ENCODE data around the gene HOXD8. TPM values are rescaled to one million over a fixed set of nuclear protein-coding genes. Genes with fewer than 3 reads are reported as not detected.

HOXD8 gene
- total and polyA plus RNA-seq, 10 of the 15 experiments (the other 5 are each of a cell fraction or from before 2014, with no cell fraction given) = not detected

DNA sequence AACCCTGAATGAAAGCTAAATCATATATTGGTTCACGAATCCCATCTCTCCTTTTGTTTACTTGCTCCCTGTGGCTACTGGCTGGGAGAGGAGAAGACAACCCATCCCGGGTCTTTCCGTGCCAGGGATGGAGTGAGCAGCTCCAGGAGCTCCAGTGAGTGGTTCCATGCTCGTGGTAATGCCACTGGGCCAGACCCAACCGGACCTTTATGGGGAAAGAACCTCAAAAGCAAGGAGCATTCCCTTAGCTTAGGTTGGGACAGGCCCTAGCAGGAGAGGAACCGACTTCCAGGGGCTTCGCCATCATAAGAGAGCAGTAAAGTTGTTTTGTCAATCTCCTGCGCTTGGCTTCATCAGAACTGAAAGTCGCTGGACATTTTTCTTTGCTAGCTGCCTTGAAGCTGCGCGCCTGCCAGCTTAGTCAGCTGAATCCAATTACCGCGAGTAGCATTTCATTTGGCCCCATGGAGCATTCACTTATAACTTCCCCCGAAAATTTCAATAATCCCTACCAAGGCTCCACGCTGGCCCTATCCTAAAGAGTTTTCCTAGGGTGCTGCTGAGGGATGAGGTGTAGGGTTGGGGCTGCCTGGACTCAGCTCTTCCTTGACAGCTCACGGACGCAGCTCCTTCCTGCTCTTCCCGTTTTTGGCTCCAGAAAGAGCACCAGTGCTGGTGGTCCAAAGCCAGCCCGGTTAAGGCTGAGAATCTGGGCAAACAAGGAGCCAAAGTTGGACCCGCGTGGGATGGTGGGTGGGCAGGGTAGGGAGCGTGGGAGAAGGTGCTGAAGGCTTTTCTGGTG lies 32.5 kb downstream of the HOXD8 start:
- Histone ChIP-seq H3K27me3 (replicated peaks in 1 of 2; ENCODE audit: control insufficient read depth in 2 of 2, insufficient read depth in 2 of 2, low read length in 1 of 2) (peaks cover 19 to 34% of the 10 kb centered on the region in 2 experiments), H3K27ac (ENCODE audit: control insufficient read depth, insufficient read depth) (no peak overlapping the region), H3K9me3 (replicated peaks; ENCODE audit: control insufficient read depth, insufficient read depth, low read length) (peaks cover 2% of the 10 kb centered on the region; the same call in 2 of the 3 replicates), H3K79me2 (ENCODE audit: control insufficient read depth, insufficient read depth, low read length) (no peaks in the 10 kb centered on the region), H3K4me1 (ENCODE audit: control insufficient read depth, insufficient read depth, low read length) (no peaks in the 10 kb centered on the region), H3K9ac (ENCODE audit: control insufficient read depth, insufficient read depth, low read length) (no peak overlapping the region), H3K36me3 (ENCODE audit: control insufficient read depth in 2 of 2, insufficient read depth in 2 of 2, low read length in 1 of 2) (no peaks in the 10 kb centered on the region), H4K20me1 (ENCODE audit: control insufficient read depth, insufficient read depth) (no peaks in the 10 kb centered on the region), H3K4me2 (ENCODE audit: control insufficient read depth, insufficient read depth) (no peak overlapping the region), H2AFZ (ENCODE audit: control insufficient read depth, low read depth, low read length) (no peak overlapping the region), H3K4me3 (no peak overlapping the region)
- CTCF ChIA-PET = interaction anchor here (0.6 to 0.9 kb wide), 3 partner anchors 21 to 477 kb away, joined by 3 to 4 read pairs (median 3); no protein-coding TSS in a partner anchor
- RAD21 ChIA-PET (ENCODE audit: unreplicated experiment) = interaction anchor here (1.2 kb wide), 1 partner anchor 11 kb away, joined by 4 read pairs; no protein-coding TSS in a partner anchor
- no peak for DNase-seq (ENCODE audit: low read depth, low spot score)
- ATAC-seq = no peak
- no peak for FAIRE-seq
- TF ChIP-seq CBFB (IDR thresholded peaks at IDR 0.05; ENCODE audit: low read depth) = no peak
- no peak for TF ChIP-seq RB1 (IDR thresholded peaks at IDR 0.05; ENCODE audit: borderline replicate concordance)
- no peak for TF ChIP-seq CREB1 (IDR thresholded peaks at IDR 0.05; ENCODE audit: low read depth)
- no peak for TF ChIP-seq KAT2A (conservative IDR thresholded peaks at IDR 0.05; ENCODE audit: control insufficient read depth, low read depth, low read length)
- TF ChIP-seq BACH1 (IDR thresholded peaks at IDR 0.05; ENCODE audit: borderline replicate concordance) = no peak
- no peak for TF ChIP-seq GATAD2B (conservative IDR thresholded peaks at IDR 0.05; ENCODE audit: low read depth)
- no peak for TF ChIP-seq RELB (IDR thresholded peaks at IDR 0.05; ENCODE audit: low read depth)
- no peak for TF ChIP-seq SIN3A (IDR thresholded peaks at IDR 0.05; ENCODE audit: low read depth, low read length)
- no peak for TF ChIP-seq BCL11A (IDR thresholded peaks at IDR 0.05; ENCODE audit: low read depth, low read length)
- no peak for TF ChIP-seq FOXM1 (IDR thresholded peaks at IDR 0.05; ENCODE audit: low read depth, low read length)
- TF ChIP-seq ZNF622 (IDR thresholded peaks at IDR 0.05) = no peak
- TF ChIP-seq YY1 (IDR thresholded peaks at IDR 0.05; ENCODE audit: low read depth, low read length) = no peak
- no peak for TF ChIP-seq BCL3 (IDR thresholded peaks at IDR 0.05; ENCODE audit: borderline replicate concordance, insufficient read depth, low read depth, low read length, poor library complexity, severe bottlenecking)
- no peak for TF ChIP-seq POLR2AphosphoS2 (IDR thresholded peaks at IDR 0.05; ENCODE audit: low read depth, low read length)
- no peak for TF ChIP-seq ZNF207 (IDR thresholded peaks at IDR 0.05; ENCODE audit: borderline replicate concordance)
- POLR2A ChIA-PET = no interaction called here
- SMC1A ChIA-PET (ENCODE audit: uncharacterized antibody, unreplicated experiment) = interaction anchor here (0.8 to 1.0 kb wide), 2 partner anchors 394 to 489 kb away, joined by 3 read pairs; no protein-coding TSS in a partner anchor
- 27% methylated on average over 21 of the region's 22 CpGs for WGBS (ENCODE audit: insufficient coverage, insufficient replicate concordance, low lambda C conversion rate, missing lambda C conversion rate)
- in situ Hi-C loops (cut with MboI) (no loop called here), intact Hi-C loops (cut with micrococcal nuclease; ENCODE audit: unreplicated experiment) (no loop called here)
- BruUV-seq (replicated peaks) = no TSS peak
